GM21526 (cell line): ENCODE measurements around the gene PRAMEF13.
"Not testable (repeated sequence)": the region's sequence is repeated elsewhere in the genome, so short reads cannot be mapped to it uniquely, and the experiment has no call there.

Source experiments
- ATAC-seq: cut with Tn5 transposase; IDR thresholded peaks from one replicate; pipeline ENCODE4 v1.9.1; 2021; ENCODE audit warnings: moderate library complexity; ENCODE audit not compliant: unreplicated experiment, low FRiP score

The PRAMEF13 gene, protein sequence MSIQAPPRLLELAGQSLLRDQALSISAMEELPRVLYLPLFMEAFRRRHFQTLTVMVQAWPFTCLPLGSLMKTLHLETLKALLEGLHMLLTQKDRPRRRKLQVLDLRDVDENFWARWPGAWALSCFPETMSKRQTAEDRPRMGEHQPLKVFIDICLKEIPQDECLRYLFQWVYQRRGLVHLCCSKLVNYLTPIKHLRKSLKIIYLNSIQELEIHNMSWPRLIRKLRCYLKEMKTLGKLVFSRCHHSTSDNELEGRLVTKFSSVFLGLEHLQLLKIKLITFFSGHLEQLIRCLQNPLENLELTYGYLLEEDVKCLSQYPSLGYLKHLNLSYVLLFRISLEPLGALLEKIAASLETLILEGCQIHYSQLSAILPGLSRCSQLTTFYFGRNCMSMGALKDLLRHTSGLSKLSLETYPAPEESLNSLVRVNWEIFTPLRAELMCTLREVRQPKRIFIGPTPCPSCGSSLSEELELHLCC

DNA sequence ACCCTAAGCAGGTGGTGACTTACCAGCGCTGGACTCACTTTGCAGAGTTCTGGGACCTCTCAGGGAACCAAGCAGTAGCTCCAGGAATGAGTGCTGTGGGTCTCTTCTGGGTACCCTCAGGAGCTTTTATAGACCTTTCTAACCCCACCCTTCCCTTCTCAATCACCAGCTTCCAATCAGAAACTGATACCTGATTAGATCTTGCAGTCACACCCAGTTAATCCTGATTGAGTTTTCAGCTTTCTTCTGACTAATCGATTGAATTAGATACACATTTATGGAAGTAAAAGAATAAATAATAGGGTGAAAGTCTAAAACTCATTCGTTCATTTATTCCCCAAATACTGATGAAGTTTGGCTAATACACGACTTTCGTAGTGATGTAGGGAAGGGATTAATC, at the start of gene PRAMEF13:
TSS of gene PRAMEF13 (minus strand) at position 101 of the 400 bp plus-strand sequence. CDS start 1,820 bp downstream, outside the sequence.
- ATAC-seq: not testable (repeated sequence)

DNA sequence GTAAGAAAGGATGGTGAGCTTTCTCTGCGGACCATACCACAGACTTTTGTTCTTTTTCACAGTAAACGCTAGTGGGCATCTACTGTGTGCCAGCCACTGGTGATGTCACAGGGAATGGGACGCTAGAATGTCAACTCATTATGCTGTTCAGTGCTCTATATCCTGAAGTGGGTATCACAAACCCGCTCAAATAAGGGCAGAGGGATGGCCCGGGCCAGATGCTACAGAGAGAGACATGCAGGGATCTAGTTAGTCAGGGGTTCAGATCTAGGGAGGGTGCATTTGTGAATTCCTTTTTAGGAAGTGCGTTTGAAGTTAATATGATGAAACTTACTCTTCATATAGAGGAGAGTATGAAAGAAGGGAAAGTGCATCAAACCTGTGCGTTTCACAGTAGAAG, 45.9 kb upstream of the PRAMEF13 start:
- ATAC-seq: not testable (repeated sequence)

- ATAC-seq: not testable (repeated sequence)
Observed at GRCh38 chr1:13246554-13246871, 45.3 kb upstream of the PRAMEF13 start.

GRCh38 chr1:13245841-13246553, 44.8 kb upstream of the PRAMEF13 start:
- not testable (repeated sequence) for ATAC-seq

DNA sequence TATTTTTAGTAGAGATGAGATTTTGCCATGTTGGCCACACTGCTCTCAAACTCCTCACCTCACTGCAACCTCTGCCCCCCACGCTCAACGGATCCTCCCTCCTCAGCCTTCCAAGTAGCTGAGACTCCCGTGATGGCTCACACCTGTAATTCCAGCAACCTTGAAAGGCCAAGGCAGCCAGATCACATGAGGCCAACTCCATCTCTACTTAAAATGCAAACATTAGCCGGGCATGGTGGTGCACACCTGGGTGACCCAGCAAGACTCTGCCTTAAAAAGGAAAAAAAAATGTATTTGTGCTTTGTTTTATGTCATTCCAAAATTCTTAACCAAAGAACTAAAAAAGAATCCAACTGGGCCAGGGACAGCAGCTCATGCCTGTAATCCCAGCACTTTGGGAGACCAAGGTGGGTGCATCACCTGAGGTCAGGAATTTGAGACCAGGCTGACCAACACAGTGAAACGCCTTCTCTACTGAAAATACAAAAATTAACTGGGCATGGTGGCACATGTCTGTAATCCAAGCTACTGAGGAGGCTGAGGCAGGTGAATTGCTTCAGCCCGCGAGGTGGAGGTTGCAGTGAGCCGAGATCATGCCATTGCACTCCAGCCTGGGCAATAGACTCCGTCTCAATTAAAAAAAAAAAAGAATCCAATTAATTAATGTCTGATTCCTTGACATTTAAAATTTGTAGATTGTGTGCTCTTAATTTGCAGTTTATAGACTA, 42.5 kb upstream of the PRAMEF13 start:
- not testable (repeated sequence) for ATAC-seq

DNA sequence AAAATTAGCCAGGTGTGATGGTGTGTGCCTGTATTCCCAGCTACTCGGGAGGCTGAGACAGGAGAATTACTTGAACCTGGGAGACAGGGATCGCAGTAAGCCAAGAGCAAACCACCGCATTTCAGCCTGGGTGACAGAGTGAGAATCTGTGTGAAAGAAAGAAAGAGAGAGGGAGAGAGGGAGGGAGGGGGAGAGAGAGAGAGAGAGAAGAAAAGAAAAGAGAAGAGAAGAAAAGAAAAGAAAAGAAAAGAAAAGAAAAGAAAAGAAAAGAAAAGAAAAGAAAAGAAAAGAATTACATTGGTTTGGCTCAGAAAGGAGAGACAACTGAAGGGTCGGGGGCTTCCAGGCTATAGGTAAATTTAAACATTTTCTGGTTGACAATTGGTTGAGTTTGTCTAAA, 38.4 kb upstream of the PRAMEF13 start:
- ATAC-seq: not testable (repeated sequence)

GRCh38 chr1:13237572-13237971, 36.4 kb upstream of the PRAMEF13 start:
- ATAC-seq: not testable (repeated sequence)

DNA sequence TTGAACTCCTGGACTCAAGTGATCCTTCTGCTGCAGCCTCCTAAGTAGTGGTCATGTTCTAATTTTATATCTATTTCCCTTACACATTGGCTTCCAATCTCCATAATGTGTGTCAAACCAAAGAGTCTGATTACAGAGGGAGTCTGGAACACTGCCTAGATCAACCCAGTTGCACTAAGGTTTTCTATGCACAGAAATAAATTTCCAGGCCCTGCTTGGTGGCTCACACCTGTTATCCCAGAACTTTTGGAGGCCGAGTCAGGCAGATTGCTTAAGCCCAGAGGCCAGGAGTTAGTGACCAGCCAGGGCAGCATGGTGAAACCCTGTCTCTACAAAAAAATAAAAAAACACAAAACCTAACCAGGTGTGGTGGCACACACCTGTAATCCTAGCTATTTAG, 32.8 kb upstream of the PRAMEF13 start:
- not testable (repeated sequence) for ATAC-seq

DNA sequence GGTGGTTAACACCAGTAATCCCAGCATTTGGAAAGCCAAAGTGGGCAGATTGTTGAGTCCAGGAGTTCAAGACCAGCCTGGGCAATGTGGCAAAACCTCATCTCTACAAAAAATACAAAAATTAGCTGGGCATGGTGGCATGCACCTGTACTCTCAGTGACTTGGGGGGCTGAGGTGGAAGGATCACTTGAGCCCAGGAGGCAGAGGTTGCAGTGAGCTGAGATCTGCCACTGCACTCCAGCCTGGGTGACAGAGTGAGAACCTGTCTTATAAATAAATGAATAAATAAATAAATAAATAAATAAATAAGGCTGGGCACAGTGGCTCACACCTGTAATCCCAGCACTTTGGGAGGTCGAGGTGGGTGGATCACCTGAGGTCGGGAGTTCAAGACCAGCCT, 30.8 kb upstream of the PRAMEF13 start:
- not testable (repeated sequence) for ATAC-seq

- ATAC-seq: not testable (repeated sequence)
Observed at GRCh38 chr1:13231061-13231750, 30.0 kb upstream of the PRAMEF13 start.

GRCh38 chr1:13230601-13231000, 29.4 kb upstream of the PRAMEF13 start:
- ATAC-seq: not testable (repeated sequence)

- not testable (repeated sequence) for ATAC-seq
Observed at GRCh38 chr1:13230096-13230495, 28.9 kb upstream of the PRAMEF13 start.

GRCh38 chr1:13228343-13228781, 27.2 kb upstream of the PRAMEF13 start:
- ATAC-seq: no peak

- not testable (repeated sequence) for ATAC-seq
Observed at GRCh38 chr1:13227271-13228055, 26.3 kb upstream of the PRAMEF13 start.

GRCh38 chr1:13225675-13226204, 24.5 kb upstream of the PRAMEF13 start, which contains the start of gene PRAMEF18:
Gene PRAMEF18, minus strand, starts transcription at chr1:13226154. Its CDS starts 48 bp downstream, at chr1:13226106.
- not testable (repeated sequence) for ATAC-seq

DNA sequence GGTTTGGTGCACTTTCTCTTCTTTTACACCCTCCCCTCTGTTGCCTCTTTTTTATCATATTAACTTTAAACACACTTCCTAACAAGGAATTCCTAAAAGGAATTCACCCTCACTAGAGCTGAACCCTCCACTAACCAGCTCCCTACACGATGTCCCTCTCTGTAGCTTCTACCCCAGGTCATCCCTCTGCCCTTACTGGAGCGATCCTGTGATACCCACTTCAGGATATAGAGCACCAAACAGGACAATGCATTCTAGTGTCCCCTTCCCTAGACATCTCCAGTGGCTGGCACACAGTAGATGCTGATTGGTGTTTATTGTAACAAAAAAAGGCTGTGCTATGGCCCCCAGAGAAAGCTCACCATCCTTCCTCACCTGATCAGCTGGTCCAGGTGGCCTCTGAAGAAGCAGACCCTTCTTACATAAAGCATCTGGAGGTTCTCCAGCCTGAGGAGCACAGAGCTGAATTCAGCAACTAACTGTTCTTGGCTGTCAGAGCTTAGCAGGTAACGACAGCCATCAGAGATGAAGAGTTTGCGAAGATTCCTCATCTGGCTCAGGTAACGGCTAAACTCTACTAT, 23.4 kb upstream of the PRAMEF13 start:
- no peak for ATAC-seq

DNA sequence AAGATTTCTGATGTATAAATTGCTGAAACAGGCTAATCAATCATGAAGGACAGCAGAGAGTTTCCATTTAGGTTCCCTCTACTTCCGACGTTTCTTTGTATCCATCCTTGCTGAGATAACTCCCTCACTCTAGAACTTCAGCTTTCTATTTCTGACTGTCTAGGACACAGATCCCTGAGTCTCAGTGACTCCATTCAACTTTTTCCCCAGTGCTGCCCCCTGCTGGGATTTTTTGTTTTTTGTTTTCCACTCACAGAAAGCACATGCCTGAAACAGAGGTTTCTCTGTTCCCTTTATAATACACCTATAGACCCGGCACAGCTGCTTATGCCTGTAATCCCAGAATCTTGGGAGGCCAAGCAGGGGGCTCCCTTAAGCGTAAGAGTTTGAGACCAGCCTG, 21.6 kb upstream of the PRAMEF13 start:
- not testable (repeated sequence) for ATAC-seq

DNA sequence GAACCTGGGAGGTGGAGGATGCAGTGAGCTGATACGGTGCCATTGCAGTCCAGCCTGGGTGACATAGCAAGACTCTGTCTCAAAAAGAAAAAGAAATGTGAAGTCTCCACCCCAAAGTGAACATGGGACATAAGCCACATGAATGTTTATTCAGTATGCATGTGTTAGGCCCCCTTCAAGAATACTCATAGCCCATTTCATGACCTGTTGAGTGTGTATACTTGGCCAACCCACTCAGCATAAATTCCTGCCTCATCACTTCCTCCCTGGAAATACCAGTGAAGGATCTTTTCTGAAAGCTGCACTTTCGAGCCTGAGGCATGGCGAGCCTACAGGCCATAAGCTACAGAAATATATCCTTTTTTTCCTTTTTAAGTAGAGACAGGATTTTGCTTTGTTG, 18.0 kb upstream of the PRAMEF13 start:
- not testable (repeated sequence) for ATAC-seq

DNA sequence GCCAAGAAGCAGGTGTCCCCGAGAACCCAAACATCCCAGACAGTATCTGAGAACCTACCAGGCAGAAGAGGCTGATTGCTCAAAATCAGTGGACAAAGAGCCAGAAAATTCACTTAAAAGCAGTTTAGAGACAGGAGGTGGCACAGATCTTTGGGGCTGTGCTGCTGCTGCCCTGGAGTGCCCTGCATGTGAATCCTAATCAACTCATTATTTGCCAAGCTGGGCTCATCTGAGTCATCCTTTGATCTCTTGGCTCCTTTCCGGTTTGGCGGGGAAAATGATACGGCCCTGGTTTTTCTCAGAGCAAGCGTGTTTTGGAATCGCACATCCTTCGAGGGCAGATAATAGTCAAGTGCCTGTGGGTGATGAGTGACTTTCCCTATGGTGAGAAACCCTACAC, 15.4 kb upstream of the PRAMEF13 start:
- not testable (repeated sequence) for ATAC-seq
